ENCODE data around the gene LSAMP.

Gene LSAMP

GRCh38 chr3:115836944-115837343 lies 608.3 kb downstream of the LSAMP start:
- H3K36me3 ChIP-seq (ENCODE audit: insufficient read depth, low read depth, low read length): no peaks in the 10 kb centered on the region
- no peak overlapping the region for H3K4me3 ChIP-seq (ENCODE audit: low read length)
- H3K9me3 ChIP-seq (ENCODE audit: insufficient read depth, low read depth, low read length): no peaks in the 10 kb centered on the region
- no peak overlapping the region for H3K9ac ChIP-seq (ENCODE audit: low read depth, low read length)
- no peaks in the 10 kb centered on the region for H3K27me3 ChIP-seq (ENCODE audit: insufficient read depth, low read length)
- peaks cover 14% of the 10 kb centered on the region; the same call in 1 of the 2 replicates for H3K4me1 ChIP-seq (ENCODE audit: insufficient read depth, low read length)
- no peak overlapping the region for H3K27ac ChIP-seq (ENCODE audit: low read length)

- no peak overlapping the region for H3K4me3 ChIP-seq (ENCODE audit: low read length)
- no peak overlapping the region for H3K27ac ChIP-seq (ENCODE audit: low read length)
- no peaks in the 10 kb centered on the region for H3K27me3 ChIP-seq (ENCODE audit: insufficient read depth, low read length)
- no peak overlapping the region for H3K9ac ChIP-seq (ENCODE audit: low read depth, low read length)
- peaks cover 24% of the 10 kb centered on the region for H3K4me1 ChIP-seq (ENCODE audit: insufficient read depth, low read length)
- no peaks in the 10 kb centered on the region for H3K9me3 ChIP-seq (ENCODE audit: insufficient read depth, low read depth, low read length)
- no peaks in the 10 kb centered on the region for H3K36me3 ChIP-seq (ENCODE audit: insufficient read depth, low read depth, low read length)
Measured at GRCh38 chr3:115835946-115836345, 609.3 kb downstream of the LSAMP start.

- Histone ChIP-seq H3K36me3 (ENCODE audit: insufficient read depth, low read depth, low read length) (no peaks in the 10 kb centered on the region), H3K27me3 (ENCODE audit: insufficient read depth, low read length) (no peaks in the 10 kb centered on the region), H3K9me3 (ENCODE audit: insufficient read depth, low read depth, low read length) (no peaks in the 10 kb centered on the region), H3K4me1 (ENCODE audit: insufficient read depth, low read length) (peaks cover 25% of the 10 kb centered on the region), H3K9ac (ENCODE audit: low read depth, low read length) (no peak overlapping the region), H3K4me3 (ENCODE audit: low read length) (no peak overlapping the region), H3K27ac (ENCODE audit: low read length) (no peak overlapping the region)
Measured at GRCh38 chr3:115834068-115834467, 611.2 kb downstream of the LSAMP start.

- Histone ChIP-seq H3K27ac (ENCODE audit: low read length) (no peak overlapping the region), H3K4me1 (ENCODE audit: insufficient read depth, low read length) (peaks cover 22% of the 10 kb centered on the region), H3K4me3 (ENCODE audit: low read length) (no peak overlapping the region), H3K9me3 (ENCODE audit: insufficient read depth, low read depth, low read length) (no peaks in the 10 kb centered on the region), H3K36me3 (ENCODE audit: insufficient read depth, low read depth, low read length) (no peaks in the 10 kb centered on the region), H3K9ac (ENCODE audit: low read depth, low read length) (no peak overlapping the region), H3K27me3 (ENCODE audit: insufficient read depth, low read length) (no peaks in the 10 kb centered on the region)
Measured at GRCh38 chr3:115833074-115833473, 612.2 kb downstream of the LSAMP start.

DNA sequence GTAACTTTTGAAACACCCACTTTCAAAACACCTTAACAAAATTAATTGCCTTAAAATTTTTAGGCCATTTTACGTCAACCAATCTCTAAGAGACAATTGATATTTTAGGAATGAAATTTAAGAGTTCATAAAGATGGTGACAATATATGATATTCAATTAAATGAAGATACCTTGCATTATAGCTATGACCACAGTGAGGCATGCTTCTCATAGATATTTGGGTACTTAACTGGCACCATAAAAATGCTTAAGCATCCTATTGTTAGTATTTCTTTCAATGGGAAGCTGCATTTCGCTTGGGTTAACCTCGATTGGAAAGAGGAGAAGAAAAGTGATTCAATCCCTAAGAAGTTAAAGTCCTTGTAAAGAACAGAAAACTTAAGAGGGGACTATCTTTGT lies 613.0 kb downstream of the LSAMP start:
- Histone ChIP-seq H3K4me1 (ENCODE audit: insufficient read depth, low read length) (peaks cover 22% of the 10 kb centered on the region), H3K9ac (ENCODE audit: low read depth, low read length) (no peak overlapping the region), H3K27me3 (ENCODE audit: insufficient read depth, low read length) (no peaks in the 10 kb centered on the region), H3K36me3 (ENCODE audit: insufficient read depth, low read depth, low read length) (no peaks in the 10 kb centered on the region), H3K9me3 (ENCODE audit: insufficient read depth, low read depth, low read length) (no peaks in the 10 kb centered on the region), H3K4me3 (ENCODE audit: low read length) (no peak overlapping the region), H3K27ac (ENCODE audit: low read length) (no peak overlapping the region)

DNA sequence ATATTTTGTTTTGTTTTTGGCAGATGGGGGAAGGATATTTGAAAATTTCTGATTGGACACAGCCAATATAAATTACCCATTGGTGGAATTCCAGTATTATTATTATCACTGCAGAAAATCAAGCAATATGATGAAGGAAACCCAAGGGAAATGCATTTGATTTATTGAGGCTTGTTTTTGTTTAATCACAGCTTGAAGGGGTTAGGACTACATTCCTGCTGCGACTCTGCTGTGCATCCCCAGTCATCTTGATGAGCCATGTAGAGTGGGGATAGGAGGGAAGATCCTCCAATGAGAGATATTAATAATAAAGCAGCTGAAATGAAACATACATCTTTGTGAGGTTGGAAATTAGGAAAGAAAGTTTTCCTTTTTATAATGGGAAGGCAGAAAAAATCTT lies 613.4 kb downstream of the LSAMP start:
- H3K36me3 ChIP-seq (ENCODE audit: insufficient read depth, low read depth, low read length): no peaks in the 10 kb centered on the region
- no peak overlapping the region for H3K9ac ChIP-seq (ENCODE audit: low read depth, low read length)
- H3K27me3 ChIP-seq (ENCODE audit: insufficient read depth, low read length): no peaks in the 10 kb centered on the region
- peaks cover 22% of the 10 kb centered on the region for H3K4me1 ChIP-seq (ENCODE audit: insufficient read depth, low read length)
- H3K9me3 ChIP-seq (ENCODE audit: insufficient read depth, low read depth, low read length): no peaks in the 10 kb centered on the region
- H3K27ac ChIP-seq (ENCODE audit: low read length): no peak overlapping the region
- H3K4me3 ChIP-seq (ENCODE audit: low read length): no peak overlapping the region

GRCh38 chr3:115830764-115831395 lies 614.4 kb downstream of the LSAMP start:
- Histone ChIP-seq H3K36me3 (ENCODE audit: insufficient read depth, low read depth, low read length) (no peaks in the 10 kb centered on the region), H3K27me3 (ENCODE audit: insufficient read depth, low read length) (no peaks in the 10 kb centered on the region), H3K9me3 (ENCODE audit: insufficient read depth, low read depth, low read length) (no peaks in the 10 kb centered on the region), H3K4me3 (ENCODE audit: low read length) (no peak overlapping the region), H3K9ac (ENCODE audit: low read depth, low read length) (no peak overlapping the region), H3K4me1 (ENCODE audit: insufficient read depth, low read length) (peaks cover 22% of the 10 kb centered on the region), H3K27ac (ENCODE audit: low read length) (no peak overlapping the region)

GRCh38 chr3:115828401-115828800 lies 616.9 kb downstream of the LSAMP start:
- H3K9me3 ChIP-seq (ENCODE audit: insufficient read depth, low read depth, low read length): no peaks in the 10 kb centered on the region
- H3K27ac ChIP-seq (ENCODE audit: low read length): no peak overlapping the region
- H3K4me3 ChIP-seq (ENCODE audit: low read length): no peak overlapping the region
- H3K9ac ChIP-seq (ENCODE audit: low read depth, low read length): no peak overlapping the region
- H3K36me3 ChIP-seq (ENCODE audit: insufficient read depth, low read depth, low read length): no peaks in the 10 kb centered on the region
- H3K4me1 ChIP-seq (ENCODE audit: insufficient read depth, low read length): peaks cover 22% of the 10 kb centered on the region
- no peaks in the 10 kb centered on the region for H3K27me3 ChIP-seq (ENCODE audit: insufficient read depth, low read length)

- Histone ChIP-seq H3K27me3 (ENCODE audit: insufficient read depth, low read length) (no peaks in the 10 kb centered on the region), H3K36me3 (ENCODE audit: insufficient read depth, low read depth, low read length) (no peaks in the 10 kb centered on the region), H3K27ac (ENCODE audit: low read length) (no peak overlapping the region), H3K4me1 (ENCODE audit: insufficient read depth, low read length) (peaks cover 17% of the 10 kb centered on the region), H3K9me3 (ENCODE audit: insufficient read depth, low read depth, low read length) (no peaks in the 10 kb centered on the region), H3K4me3 (ENCODE audit: low read length) (no peak overlapping the region), H3K9ac (ENCODE audit: low read depth, low read length) (no peak overlapping the region)
Measured at GRCh38 chr3:115827495-115827894, 617.8 kb downstream of the LSAMP start.

DNA sequence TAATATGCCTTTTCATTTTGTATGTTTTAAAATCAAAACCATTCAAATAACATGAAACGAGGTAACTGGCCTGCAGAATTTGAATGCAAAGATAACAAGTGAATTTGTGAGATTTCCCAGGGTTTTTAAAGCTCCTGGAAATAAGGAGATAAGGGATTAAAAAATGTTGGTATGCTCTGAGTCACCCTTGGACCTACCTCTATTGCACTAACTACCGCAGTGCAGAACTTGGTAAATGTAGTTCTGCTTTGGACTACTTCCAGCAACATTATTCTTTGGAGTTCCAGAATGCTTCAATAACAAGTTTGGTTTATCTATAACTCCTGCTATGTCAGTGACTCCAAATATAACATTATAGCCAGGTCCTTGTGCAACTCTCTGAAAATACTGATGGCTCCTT lies 620.2 kb downstream of the LSAMP start:
- H3K9ac ChIP-seq (ENCODE audit: low read depth, low read length): no peak overlapping the region
- no peaks in the 10 kb centered on the region for H3K9me3 ChIP-seq (ENCODE audit: insufficient read depth, low read depth, low read length)
- no peak overlapping the region for H3K27ac ChIP-seq (ENCODE audit: low read length)
- H3K4me1 ChIP-seq (ENCODE audit: insufficient read depth, low read length): no peaks in the 10 kb centered on the region
- H3K4me3 ChIP-seq (ENCODE audit: low read length): no peak overlapping the region
- no peaks in the 10 kb centered on the region for H3K27me3 ChIP-seq (ENCODE audit: insufficient read depth, low read length)
- H3K36me3 ChIP-seq (ENCODE audit: insufficient read depth, low read depth, low read length): no peaks in the 10 kb centered on the region

GRCh38 chr3:115823083-115823482 lies 622.2 kb downstream of the LSAMP start:
- no peaks in the 10 kb centered on the region for H3K4me1 ChIP-seq (ENCODE audit: insufficient read depth, low read length)
- no peak overlapping the region for H3K4me3 ChIP-seq (ENCODE audit: low read length)
- H3K36me3 ChIP-seq (ENCODE audit: insufficient read depth, low read depth, low read length): no peaks in the 10 kb centered on the region
- H3K27ac ChIP-seq (ENCODE audit: low read length): no peak overlapping the region
- H3K9ac ChIP-seq (ENCODE audit: low read depth, low read length): no peak overlapping the region
- H3K27me3 ChIP-seq (ENCODE audit: insufficient read depth, low read length): no peaks in the 10 kb centered on the region
- no peaks in the 10 kb centered on the region for H3K9me3 ChIP-seq (ENCODE audit: insufficient read depth, low read depth, low read length)

- Histone ChIP-seq H3K36me3 (ENCODE audit: insufficient read depth, low read depth, low read length) (no peaks in the 10 kb centered on the region), H3K4me3 (ENCODE audit: low read length) (no peak overlapping the region), H3K4me1 (ENCODE audit: insufficient read depth, low read length) (no peaks in the 10 kb centered on the region), H3K27me3 (ENCODE audit: insufficient read depth, low read length) (no peaks in the 10 kb centered on the region), H3K27ac (ENCODE audit: low read length) (no peak overlapping the region), H3K9ac (ENCODE audit: low read depth, low read length) (no peak overlapping the region), H3K9me3 (ENCODE audit: insufficient read depth, low read depth, low read length) (no peaks in the 10 kb centered on the region)
Measured at GRCh38 chr3:115822579-115822978, 622.7 kb downstream of the LSAMP start.

Measured in iPS-20b (cell line).